ENCODE data around the gene SUGP2. TPM values are rescaled to one million over a fixed set of nuclear protein-coding genes. Genes with fewer than 3 reads are reported as not detected.
A peak's percentile ranks its signal among the peaks of the same experiment; 100 is the strongest.

SUGP2 gene
- total RNA-seq, 1 donor from 2014 or later: 11.0 TPM

GRCh38 chr19:19059837-19060611 lies 26.7 kb upstream of the SUGP2 start:
- DNase-seq (ENCODE audit: low read depth in 2 of 2): no peak

- DNase-seq (ENCODE audit: low read depth in 2 of 2): no peak
These were observed 25.9 kb upstream of the SUGP2 start for GRCh38 chr19:19059018-19059836.

DNA sequence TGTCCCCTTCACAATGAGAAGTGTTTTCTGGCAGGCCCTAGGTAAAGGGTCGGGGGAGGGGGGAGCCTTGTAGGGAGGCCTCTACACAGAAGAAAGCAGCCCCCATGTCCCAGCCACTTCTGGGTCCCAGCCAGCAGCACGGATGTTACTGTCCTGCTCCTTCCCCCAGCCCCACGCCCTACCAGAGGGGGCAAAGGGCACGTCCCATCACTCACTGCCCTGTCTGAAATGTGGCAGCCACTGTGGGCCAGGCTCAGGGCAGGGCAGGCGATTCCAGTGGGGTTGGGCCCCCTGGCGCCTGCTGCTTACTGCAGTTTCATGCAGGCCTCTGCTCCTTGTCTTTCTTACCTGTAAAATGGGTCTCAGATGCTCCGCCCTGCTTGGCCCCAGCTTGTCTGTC lies 24.4 kb upstream of the SUGP2 start:
- DNase-seq (ENCODE audit: low read depth in 2 of 2): no peak

- DNase-seq (ENCODE audit: low read depth in 2 of 2): no peak
These were observed 24.0 kb upstream of the SUGP2 start for GRCh38 chr19:19057317-19057716.

GRCh38 chr19:19056636-19057275 lies 23.4 kb upstream of the SUGP2 start:
- no peak for DNase-seq (ENCODE audit: low read depth in 2 of 2)

GRCh38 chr19:19055701-19056100 lies 22.4 kb upstream of the SUGP2 start:
- DNase-seq (ENCODE audit: low read depth in 2 of 2): no peak

GRCh38 chr19:19054939-19055440 lies 21.7 kb upstream of the SUGP2 start:
- no peak for DNase-seq (ENCODE audit: low read depth in 2 of 2)

DNA sequence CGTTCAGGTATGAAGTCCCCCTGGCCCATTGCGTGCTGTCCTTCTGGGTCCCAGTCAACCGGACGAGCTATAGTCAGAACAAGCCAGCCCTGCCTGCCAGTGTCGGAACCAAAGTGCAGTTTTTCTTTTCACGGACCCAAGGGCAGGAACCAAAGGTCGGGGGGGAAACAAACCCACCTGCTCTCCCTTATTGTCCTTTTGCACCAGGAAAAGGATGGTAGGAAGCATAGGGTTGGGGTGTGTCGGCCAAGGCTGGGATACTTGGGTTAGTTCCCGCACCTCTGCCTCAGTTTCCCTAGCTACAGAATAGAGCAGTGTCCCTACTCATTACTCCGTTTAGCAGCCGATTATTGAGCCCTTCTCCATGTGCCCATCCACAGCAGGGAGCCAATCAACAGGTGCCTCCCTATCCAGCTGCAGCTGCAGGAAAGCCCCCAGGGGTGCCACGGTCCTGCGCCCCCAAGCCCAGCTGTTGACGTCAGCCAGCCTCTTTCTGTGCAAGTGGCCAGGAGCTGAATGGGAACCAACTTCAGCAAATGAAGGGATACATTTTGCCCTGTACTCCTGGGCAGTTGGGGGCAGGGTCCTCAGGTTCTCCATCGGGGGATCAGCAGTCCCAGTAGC lies 21.1 kb upstream of the SUGP2 start:
- DNase-seq (ENCODE audit: low read depth in 2 of 2): no peak

DNA sequence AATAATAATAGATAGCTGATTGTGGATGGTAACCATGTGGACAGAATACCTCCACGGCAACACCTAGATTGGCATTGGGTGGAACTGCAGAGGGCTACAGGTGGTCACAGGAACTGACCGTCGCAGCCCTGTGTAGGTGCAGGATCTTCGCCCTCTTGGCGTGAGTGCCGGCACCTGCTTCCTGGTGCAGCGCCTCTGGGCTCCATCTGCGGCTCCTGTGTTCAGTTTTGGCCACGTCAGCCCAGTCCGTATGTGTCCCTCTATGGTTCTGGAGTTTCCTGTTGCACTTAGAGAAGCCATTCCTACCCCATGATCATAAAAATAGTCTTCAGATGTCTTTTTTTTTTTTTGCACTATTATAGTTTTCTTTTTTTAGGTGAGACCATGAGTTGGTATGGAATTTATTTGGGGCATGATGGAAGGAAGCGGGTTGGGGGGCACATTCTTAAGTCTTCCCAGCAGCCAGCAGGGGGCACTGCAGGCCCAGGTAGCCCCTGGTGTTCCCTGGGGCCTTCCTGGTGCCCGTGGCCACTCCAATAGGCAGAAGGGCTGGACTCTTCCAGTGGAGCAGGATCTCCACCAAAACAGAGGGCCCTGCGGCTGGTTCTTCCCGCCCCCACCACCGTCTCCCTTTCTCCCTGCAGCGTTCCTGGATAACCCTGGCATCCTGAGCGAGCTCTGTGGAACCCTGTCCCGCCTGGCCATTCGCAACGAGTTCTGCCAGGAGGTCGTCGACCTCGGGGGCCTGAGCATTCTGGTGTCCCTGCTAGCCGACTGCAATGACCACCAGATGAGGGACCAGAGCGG lies 20.4 kb upstream of the SUGP2 start:
- DNase-seq (ENCODE audit: low read depth in 2 of 2): peak; percentile 44 to 73

DNA sequence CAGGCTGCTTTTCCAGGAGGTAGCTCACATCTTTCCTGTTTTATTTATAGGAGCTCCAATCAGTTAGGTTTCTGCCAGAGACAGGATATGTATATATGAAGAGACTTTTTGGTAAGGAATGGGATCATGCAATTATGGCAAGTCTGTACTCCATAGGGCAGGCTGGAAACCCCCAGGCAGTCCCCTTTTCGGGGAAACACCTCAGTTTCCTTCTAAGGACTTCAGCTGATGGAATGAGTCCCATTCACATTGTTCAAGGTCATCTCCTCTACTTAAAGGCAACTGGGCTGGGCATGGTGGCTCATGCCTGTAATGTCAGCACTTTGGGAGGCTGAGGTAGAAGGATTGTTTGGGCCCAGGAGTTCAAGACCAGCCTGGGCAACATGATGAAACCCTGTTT lies 19.6 kb upstream of the SUGP2 start:
- DNase-seq (ENCODE audit: low read depth in 2 of 2): no peak

DNA sequence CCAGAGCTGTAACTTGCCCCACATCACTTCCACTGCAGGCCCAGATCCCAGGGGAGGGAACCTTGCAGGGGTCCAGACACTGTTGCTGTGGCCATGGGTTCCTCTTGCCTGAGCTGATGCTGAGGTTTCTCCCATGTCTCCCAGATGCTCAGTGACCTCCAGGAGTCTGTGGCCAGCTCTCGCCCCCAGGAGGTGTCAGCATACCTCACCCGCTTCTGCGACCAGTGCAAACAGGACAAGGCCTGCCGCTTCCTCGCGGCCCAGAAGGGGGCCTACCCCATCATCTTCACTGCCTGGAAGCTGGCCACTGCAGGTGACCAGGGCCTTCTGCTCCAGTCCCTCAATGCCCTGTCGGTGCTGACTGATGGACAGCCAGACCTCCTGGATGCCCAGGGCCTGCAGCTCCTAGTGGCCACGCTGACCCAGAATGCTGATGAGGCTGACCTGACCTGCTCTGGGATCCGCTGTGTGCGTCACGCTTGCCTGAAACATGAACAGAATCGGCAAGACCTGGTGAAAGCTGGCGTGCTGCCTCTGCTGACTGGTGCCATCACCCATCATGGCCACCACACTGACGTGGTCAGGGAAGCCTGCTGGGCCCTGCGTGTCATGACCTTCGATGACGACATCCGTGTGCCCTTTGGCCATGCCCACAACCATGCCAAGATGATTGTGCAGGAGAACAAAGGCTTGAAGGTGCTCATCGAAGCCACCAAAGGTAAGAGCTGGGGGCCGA lies 18.3 kb upstream of the SUGP2 start:
- DNase-seq (ENCODE audit: low read depth in 2 of 2): no peak

- DNase-seq (ENCODE audit: low read depth in 2 of 2): no peak
These were observed 17.4 kb upstream of the SUGP2 start for GRCh38 chr19:19050731-19051130.

GRCh38 chr19:19050104-19050503 lies 16.8 kb upstream of the SUGP2 start:
- no peak for DNase-seq (ENCODE audit: low read depth in 2 of 2)

DNA sequence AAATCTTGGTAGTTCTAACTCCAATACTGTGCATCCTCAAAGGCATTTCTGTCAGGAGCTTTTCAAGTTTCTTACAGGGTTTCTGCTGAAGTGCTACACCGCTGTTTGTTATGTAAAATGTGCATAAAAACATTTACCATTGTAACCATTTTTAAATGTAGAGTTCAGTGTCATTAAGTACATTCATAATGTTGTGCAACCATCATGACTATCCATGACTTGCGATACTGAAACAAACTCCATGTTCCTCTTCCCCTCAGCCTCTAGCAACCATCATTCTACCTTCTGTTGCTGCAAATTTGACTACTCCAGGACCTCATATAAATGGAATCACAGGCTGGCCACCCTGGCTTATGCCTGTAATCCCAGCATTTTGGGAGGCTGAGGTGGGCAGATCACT lies 16.1 kb upstream of the SUGP2 start:
- DNase-seq (ENCODE audit: low read depth in 2 of 2): no peak

GRCh38 chr19:19043881-19044280 lies 10.6 kb upstream of the SUGP2 start:
- DNase-seq (ENCODE audit: low read depth in 2 of 2): no peak

GRCh38 chr19:19043481-19043880 lies 10.2 kb upstream of the SUGP2 start:
- DNase-seq (ENCODE audit: low read depth in 2 of 2): no peak

DNA sequence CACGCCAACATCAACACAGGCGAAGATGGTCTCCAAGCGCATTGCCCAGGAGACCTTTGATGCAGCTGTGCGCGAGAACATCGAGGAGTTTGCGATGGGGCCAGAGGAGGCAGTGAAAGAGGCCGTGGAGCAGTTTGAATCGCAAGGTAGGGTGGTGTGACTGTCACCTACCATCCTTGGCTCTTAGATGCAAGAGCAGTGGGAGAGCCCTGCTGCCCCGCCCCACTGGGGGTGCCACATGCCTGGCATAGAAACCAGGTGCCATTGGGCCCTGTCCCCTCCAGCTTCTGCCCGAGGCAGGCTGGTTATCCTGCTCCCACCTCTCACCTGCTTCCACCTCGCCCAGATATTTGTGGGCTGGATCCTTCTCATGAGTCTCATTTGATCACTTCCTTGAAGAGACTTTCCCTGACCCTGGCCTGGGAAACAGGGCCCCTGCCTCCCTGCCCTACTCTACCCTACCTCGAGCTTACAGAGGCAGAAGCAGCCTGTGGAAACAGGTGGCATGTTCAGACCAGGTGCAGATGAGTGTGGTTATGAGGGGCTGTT lies 9.5 kb upstream of the SUGP2 start:
- DNase-seq (ENCODE audit: low read depth in 2 of 2): no peak

DNA sequence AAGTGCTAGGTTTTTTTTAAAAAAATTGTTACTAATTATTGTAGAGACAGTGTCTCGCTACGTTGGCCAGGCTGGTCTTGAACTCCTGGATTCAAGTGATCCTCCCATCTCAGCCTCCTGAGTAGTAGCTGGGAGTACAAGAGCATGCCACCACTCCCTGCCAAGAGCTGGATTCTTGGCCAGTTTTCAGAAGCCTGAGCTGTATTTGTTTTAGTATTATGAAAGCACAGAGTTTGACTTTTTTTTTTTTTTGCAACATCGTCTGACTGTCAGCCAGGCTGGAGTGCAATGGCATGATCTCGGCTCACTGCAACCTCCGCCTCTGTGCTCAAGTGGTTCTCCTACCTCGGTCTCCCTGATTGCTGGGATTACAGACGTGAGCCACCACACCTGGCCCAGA lies 7.1 kb upstream of the SUGP2 start:
- DNase-seq (ENCODE audit: low read depth in 2 of 2): peak; percentile 20 to 23

DNA sequence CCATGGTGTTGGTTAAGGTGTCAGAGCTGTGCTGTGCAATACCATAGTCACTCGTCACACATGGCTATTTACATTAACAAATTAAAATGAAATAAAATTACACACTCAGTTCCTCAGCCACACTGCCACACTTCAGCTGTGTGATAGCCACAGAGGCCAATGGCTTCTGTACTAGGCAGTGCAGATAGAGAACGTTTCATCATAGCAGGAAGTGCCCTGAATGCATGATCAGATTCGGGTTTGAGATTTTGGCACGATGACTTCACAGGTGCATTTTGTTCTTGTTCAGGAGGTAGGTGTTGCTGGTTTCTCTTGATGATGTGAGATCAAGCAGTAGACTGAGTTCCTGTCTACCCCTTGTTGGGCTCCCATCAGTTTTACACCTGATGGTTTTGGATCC lies 6.6 kb upstream of the SUGP2 start:
- DNase-seq (ENCODE audit: low read depth in 2 of 2): no peak

GRCh38 chr19:19034204-19034624 lies 897 bp upstream of the SUGP2 start:
- peak; percentile 36 to 77 for DNase-seq (ENCODE audit: low read depth in 2 of 2)

All from dermis microvascular lymphatic vessel endothelial cell (primary cell).